GM18858 (cell line): Measurements from ENCODE around the gene TRH.
"Not testable (repeated sequence)": the region's sequence is repeated elsewhere in the genome, so short reads cannot be mapped to it uniquely, and the experiment has no call there.

Experiments used
- ATAC-seq: cut with Tn5 transposase; IDR thresholded peaks from one replicate; pipeline ENCODE4 v1.9.1; 2021; ENCODE audit not compliant: unreplicated experiment

The TRH gene

DNA sequence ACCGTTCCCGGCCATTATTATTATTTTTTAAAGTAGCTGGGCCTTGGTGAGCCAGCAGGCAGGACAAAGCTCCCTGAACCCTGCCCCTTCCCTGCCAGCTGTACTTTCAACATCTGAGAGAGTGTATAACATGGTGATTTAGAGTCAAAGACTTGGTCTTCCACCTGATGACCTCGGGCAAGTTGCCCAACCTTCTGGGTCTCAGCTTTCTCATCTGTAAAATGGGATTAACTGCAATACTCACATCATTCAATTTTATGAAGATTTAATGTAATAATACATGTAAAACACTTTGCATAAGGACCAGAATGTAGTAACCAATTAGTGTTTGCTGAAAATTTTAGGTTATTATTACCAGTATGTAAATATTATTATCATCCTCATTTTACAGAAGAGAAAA, 11.9 kb upstream of the TRH start:
- no peak for ATAC-seq

DNA sequence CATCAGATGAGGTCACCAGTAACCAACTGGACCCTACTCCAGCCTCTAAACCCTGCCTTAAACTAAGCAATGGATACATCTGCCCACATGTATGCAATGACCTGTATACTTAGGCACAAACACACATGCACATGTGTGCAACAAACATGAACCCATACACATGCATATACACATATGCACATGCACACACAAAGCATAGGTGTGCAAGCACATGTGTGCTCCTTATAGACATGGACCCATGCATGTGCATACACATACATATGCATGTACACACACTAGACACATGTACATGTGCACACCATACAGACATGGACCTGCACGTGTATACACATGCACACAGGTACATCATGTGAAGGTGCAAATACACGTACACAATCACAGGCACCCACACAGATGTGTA, 8.6 kb upstream of the TRH start:
- ATAC-seq, result no peak

DNA sequence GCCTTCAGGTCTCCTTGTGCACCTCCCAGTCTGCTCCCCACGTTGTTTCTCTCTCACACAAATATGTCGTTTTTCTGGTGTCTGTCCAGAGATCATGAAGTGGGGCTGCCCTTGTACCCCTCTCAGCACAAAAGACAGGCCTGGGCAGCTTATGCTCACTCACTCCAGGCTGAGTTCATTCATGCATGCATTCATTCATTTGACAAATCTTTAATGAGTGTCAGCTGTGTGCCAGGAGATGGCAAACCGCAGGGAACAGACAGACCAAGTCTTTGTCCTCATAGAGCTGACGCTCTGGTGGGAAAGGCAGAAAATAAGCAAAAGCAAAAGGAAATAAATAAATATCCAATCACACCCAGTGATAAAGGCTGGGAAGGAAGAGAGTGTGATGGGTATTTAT, 7.6 kb upstream of the TRH start:
- no peak for ATAC-seq

GRCh38 chr3:129967761-129968160, 6.8 kb upstream of the TRH start:
- no peak for ATAC-seq

- no peak for ATAC-seq
Measured at GRCh38 chr3:129971351-129972052, 3.0 kb upstream of the TRH start.

- ATAC-seq, result no peak
Measured at GRCh38 chr3:129972301-129972700, 2.2 kb upstream of the TRH start.

DNA sequence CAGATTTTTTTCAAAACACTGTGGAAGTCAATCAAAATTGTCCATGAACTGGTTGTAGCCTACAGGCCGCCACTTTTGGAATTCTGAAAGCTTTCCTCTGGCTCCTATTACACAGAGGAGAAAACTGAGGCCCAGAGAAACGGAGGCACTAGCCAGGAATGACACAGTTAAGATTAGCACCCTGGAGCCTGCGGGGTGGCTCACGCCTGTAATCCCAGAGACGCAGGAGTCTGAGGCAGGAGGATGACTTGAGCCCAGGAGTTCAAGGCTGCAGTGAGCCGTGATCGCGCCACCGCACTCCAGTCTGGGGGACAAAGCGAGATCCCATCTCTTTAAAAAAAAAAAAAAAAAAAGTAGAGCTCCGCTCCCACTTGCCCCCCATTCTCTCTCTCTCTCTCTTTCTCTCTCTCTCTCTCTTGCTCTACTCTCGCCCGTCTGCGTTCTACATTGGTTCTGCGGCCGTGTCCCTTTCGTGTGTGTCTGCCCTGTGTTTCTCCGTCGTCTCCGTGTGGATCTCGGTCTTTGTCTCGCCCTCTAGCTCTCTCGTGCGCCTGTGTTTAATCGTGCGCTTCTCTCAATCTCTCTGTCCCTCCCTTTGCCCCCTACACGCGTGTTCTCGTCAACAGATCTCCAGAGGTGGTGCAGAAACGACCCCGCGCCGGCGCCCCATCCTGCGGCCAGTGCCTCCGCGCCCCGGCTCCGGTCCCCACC, 512 bp upstream of the TRH start:
- ATAC-seq, result no peak

DNA sequence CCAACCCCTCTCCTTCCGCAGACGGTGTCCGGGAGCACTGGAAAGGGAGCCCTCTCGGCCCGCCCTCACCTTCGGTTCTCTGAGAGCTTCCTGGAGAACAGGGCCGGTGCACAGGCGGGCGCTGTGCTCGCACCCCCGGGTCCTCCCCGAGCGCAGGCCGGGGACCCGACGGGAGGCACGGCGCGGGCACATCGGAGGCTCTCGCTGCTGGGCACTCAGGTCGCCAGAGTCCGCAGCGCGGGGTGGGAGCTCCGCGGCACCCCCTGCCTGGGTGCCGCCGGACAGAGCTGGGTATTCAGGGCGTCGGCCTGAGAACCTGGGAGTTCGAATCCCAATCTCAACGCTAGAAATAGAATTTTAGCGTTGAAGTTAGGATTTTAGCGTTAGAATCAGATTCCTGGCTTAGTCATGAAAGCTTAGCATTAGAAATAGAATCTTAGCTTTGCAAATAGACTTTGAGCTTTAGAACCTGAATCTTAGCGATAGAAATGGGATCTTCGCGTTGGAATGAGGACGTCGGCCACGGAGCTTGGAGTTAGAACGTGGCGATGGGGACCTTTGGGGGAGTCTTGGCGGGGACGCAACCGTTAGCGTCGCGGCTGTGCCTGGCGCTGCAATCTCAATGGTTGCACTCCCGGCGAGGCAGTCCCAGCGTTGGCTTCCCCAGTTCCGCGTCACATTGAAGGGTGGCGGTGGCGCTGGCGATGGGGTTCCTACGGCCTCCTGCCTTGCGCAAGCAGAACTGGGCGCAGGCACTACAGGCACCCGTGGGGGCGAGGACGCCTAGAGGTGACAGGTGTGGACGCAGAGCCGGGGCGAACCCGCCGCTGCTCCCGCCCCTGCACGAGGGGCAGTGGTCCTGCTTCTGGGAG, 549 bp downstream of the TRH start:
- ATAC-seq, result no peak

GRCh38 chr3:129975705-129976048, 1.2 kb downstream of the TRH start:
- ATAC-seq, result no peak

- no peak for ATAC-seq
Measured at GRCh38 chr3:129976286-129976685, 1.8 kb downstream of the TRH start.

GRCh38 chr3:129978123-129978522, 3.6 kb downstream of the TRH start:
- ATAC-seq, result no peak

GRCh38 chr3:129979905-129980304, 5.4 kb downstream of the TRH start:
- no peak for ATAC-seq

DNA sequence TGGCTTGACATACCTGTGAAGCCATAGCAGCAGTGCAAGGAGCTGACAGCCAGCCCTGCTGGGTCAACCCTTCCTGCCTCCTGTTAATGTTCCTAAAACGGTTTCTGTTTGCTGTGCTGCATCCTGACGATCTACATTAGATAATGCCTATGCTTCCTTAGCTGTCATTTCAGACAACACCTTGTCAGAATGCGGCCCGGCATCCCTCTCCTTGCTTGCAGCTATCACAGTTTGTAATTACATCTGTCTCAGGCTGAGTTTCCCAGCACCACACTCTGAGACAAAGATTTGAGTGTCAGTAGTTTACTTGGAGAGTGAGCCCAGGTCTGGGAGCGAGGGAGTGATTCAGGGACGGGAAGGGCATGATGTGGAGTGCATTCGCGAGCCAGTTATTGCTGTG, 9.0 kb downstream of the TRH start:
- no peak for ATAC-seq

DNA sequence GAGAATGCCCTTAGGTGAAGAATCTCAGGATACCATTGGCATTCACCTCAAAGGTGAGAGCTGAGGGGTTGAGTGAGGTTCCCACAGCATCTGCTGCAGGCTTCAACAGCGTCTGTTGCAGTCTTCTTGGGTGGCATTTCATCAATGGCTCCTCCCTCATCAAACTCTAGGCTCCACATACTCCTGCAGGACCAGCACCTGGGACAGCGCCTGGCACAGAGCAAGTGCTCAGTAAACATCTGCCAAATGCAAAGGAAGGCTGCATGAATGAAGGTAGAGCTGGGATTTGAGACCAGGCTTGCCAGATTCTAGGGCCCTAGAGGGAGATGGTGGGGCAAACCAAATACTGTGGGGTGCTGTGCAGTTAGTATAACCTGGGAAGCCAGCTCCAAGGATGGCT, 9.6 kb downstream of the TRH start:
- ATAC-seq, result no peak

DNA sequence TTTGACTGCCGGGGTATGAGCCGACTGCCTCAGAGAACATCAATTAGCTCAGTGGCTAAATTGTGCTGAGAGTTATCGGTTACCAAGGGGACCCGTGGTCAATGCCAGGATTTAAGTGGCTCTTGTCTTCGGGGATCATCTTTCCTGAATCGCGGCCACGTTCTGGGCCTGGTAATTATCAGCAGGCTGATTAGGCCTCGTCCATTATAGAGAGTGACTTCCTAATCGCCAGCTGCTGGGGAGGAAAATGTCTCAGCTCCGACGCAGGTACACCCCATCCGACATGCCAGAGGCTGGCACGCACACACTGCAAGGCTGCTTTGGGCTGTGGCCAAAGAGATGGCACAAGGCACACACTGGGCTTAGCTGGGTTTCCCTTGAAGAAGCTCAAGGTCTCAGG, 10.6 kb downstream of the TRH start:
- ATAC-seq, result no peak

DNA sequence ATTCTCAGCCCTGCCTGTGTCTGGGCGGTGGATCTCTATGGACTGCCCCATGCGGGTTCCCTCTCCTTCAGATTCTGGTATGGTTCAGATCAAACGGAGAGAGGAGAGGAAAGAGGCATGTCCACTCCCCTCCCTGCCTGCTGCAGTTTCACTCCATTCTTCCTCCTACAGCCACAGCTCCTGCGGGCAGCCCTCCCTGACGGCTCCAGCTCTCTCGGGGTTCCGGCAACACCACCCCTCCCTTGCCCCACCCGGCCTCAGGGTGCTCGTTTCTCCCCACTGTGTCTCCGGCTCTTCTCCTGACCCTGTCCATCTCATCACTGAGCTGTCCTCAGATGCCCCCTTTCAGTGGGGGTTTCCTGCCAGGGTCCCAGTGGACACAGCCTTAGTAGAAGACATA, 13.9 kb downstream of the TRH start:
- ATAC-seq, result no peak

DNA sequence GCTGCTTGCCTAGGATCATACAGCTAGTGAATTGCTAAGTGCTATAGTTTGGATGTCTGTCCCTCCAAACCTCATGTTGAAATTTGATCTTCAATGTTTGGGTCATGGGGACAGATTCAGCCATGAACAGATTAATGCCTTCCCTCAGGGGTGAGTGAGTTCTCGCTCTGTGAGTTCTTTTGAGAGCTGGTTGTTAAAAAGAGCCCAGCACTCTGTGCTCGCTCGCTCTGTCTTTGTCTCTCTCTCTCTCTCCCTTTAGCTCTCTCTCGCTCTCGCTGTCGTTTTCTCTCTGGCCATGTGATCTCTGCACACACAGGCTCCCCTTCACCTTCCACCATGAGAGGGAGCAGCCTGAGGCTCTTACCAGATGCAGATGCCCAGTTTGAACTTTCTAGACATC, 14.9 kb downstream of the TRH start:
- ATAC-seq, result no peak

GRCh38 chr3:129992781-129993180, 18.3 kb downstream of the TRH start:
- ATAC-seq, result no peak

DNA sequence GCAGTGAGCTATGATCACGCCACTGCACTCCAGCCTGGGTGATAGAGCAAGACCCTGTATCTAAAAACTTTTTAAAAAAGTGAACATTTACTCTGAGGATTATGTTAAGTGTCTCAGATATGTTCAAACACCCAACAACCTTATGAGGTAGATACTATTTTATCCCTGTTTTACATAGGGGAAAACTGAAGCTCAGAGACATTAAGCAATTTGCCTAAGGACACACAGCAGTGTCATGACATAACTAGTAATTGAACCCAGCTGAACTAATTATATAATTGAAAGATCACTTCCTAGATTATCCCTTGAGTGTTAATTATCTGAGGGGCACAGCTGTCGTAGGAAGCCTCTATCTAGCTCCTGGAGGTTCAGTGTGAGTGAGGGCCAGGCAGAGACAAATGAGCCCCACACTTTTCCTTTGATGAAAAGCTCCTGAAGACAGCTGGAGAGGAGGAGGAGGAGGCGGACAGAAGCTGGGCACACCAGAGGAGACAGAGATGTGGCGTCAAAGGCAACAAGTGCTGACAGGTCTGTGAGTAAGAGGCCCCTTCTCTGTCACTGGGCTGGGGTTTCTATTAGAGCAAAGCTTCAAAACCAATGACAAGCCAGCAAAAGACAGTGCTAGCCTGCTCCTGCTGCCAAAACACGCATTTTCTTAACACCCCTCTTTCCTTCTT, 20.5 kb downstream of the TRH start:
- ATAC-seq, result no peak

GRCh38 chr3:129996073-129996472, 21.6 kb downstream of the TRH start:
- ATAC-seq, result no peak

- not testable (repeated sequence) for ATAC-seq
Measured at GRCh38 chr3:129999176-129999575, 24.7 kb downstream of the TRH start.
